Measurements from ENCODE around the gene SCGB1C2.

DNA sequence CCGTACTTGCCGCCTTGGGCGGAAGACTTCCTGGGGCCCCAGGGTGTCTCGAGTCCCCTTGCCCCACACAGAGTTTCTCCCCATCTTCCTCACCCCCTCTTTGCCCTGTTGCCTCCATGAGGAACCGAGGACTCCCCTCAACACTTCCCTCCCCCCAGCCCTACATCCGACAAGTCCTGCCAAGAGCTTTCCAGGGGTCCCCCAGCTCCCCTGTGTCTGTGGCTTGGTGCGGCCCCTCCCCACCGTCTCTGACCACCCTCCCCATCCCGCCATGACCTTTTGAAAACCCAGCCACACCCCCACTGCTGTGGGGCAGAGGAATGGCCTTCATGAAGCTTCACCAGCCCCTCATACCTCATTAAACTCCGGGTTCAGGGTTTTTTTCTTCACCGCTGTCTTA is 11.4 kb downstream of the SCGB1C2 start:
- TF ChIP-seq, protein P1, sequence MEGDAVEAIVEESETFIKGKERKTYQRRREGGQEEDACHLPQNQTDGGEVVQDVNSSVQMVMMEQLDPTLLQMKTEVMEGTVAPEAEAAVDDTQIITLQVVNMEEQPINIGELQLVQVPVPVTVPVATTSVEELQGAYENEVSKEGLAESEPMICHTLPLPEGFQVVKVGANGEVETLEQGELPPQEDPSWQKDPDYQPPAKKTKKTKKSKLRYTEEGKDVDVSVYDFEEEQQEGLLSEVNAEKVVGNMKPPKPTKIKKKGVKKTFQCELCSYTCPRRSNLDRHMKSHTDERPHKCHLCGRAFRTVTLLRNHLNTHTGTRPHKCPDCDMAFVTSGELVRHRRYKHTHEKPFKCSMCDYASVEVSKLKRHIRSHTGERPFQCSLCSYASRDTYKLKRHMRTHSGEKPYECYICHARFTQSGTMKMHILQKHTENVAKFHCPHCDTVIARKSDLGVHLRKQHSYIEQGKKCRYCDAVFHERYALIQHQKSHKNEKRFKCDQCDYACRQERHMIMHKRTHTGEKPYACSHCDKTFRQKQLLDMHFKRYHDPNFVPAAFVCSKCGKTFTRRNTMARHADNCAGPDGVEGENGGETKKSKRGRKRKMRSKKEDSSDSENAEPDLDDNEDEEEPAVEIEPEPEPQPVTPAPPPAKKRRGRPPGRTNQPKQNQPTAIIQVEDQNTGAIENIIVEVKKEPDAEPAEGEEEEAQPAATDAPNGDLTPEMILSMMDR (conservative IDR thresholded peaks at IDR 0.05): no peak
- no peak for TF ChIP-seq ZFX (IDR thresholded peaks at IDR 0.05)
